Body of pancreas (tissue), 4 donors: ENCODE results near the gene CDH4. TPM values are rescaled to one million over a fixed set of nuclear protein-coding genes. Genes with fewer than 3 reads are reported as not detected.

Experiments
- ATAC-seq: fragments of 150-250 bp; one replicate; pipeline ENCODE4 v1.9.1; 2016
- DNase-seq, 4 donors: peaks; one replicate each; pipeline ENCODE4 v3.0.0-alpha.2; 2019
- H3K27ac ChIP-seq, 4 donors: fragments of 200-600 bp; sonication (generic); 1 replicate in 3 of 4; 2 replicates in 1 of 4; pipeline versions ENCODE4 v1.5.1 to v1.6.1; 2016 to 2019; ENCODE audit warnings: mild to moderate bottlenecking in 1 of 4, mixed read lengths in 1 of 4, moderate library complexity in 1 of 4
- H3K27me3 ChIP-seq, 2 donors: fragments of 200-600 bp; sonication (generic); one replicate each; pipeline ENCODE4 v1.6.0; 2016; ENCODE audit warnings: mild to moderate bottlenecking in 1 of 2
- H3K36me3 ChIP-seq, 2 donors: fragments of 200-600 bp; sonication (generic); replicated peaks in 1 of 2; 2 replicates each; pipeline ENCODE4 v1.5.1; 2016; ENCODE audit warnings: low read depth in 2 of 2; ENCODE audit not compliant: insufficient read depth in 1 of 2
- H3K4me1 ChIP-seq: fragments of 200-600 bp; sonication (generic); one replicate; pipeline ENCODE4 v1.6.0; 2016
- H3K4me3 ChIP-seq, 2 donors: fragments of 200-600 bp; sonication (generic); 1 replicate in 1 of 2; 2 replicates in 1 of 2; pipeline ENCODE4 v1.5.1; 2016 to 2019
- H3K9me3 ChIP-seq, 3 donors: fragments of 200-600 bp; sonication (generic); 1 replicate in 2 of 3; 2 replicates in 1 of 3; pipeline ENCODE4 v1.5.1; 2016
- CTCF ChIP-seq, 7 experiments: fragments of 450-650 bp in 4 of 7; fragments of 200-600 bp in 3 of 7; sonication (generic) in 3 of 7; IDR thresholded peaks; one replicate each; pipeline ENCODE4 v1.5.1; 2016 to 2019; ENCODE audit warnings: antibody characterized with exemption in 7 of 7
- POLR2A ChIP-seq, 3 donors: fragments of 450-650 bp; IDR thresholded peaks; one replicate each; pipeline ENCODE4 v1.6.1; 2016; ENCODE audit warnings: antibody characterized with exemption in 3 of 3, mild to moderate bottlenecking in 2 of 3
- WGBS, 2 donors: methylation state at CpG; one replicate each; pipeline ENCODE4 v1.1.5; 2017; 5-methylcytosine and 5-hydroxymethylcytosine counted together
- intact Hi-C: fragments of 100-400 bp; cut with DNase I; formaldehyde crosslinking; loops from one replicate; pipeline ENCODE4 v1.15.1; 2023
- total RNA-seq, 2 donors: library from RNA; depleted of rRNA; stranded (reverse); fragments of >200 nt; gene quantifications; one replicate each; pipeline ENCODE4 v1.1.0, GENCODE V29; 2016

CDH4 gene
- total RNA-seq, 2 donors from 2014 or later, result 0.33 to 0.52 TPM

- Histone ChIP-seq H3K4me3 (no peak overlapping the region), H3K36me3 (no peaks in the 10 kb centered on the region), H3K9me3 (no peaks in the 10 kb centered on the region), H3K4me1 (peaks cover 8% of the 10 kb centered on the region), H3K27ac (no peak overlapping the region), H3K27me3 (no peaks in the 10 kb centered on the region)
- 76 to 77% methylated on average over 10 to 14 of the region's 14 CpGs for WGBS, 2 donors
- TF ChIP-seq CTCF (IDR thresholded peaks at IDR 0.05), result no peak
- no peak for TF ChIP-seq POLR2A (IDR thresholded peaks at IDR 0.05)
- intact Hi-C loops, result no loop called here
- ATAC-seq (no peak), DNase-seq (no peak)
These were observed 547.4 kb downstream of the CDH4 start for GRCh38 chr20:61799394-61799923.

- intact Hi-C loops, result no loop called here
- peaks cover 8% of the 10 kb centered on the region for H3K4me1 ChIP-seq
- ATAC-seq (no peak), DNase-seq (no peak)
- H3K36me3 ChIP-seq, result no peaks in the 10 kb centered on the region
- TF ChIP-seq CTCF (IDR thresholded peaks at IDR 0.05) (no peak), POLR2A (IDR thresholded peaks at IDR 0.05) (no peak)
- no peak overlapping the region for H3K4me3 ChIP-seq
- no peaks in the 10 kb centered on the region for H3K9me3 ChIP-seq
- no peaks in the 10 kb centered on the region for H3K27me3 ChIP-seq
- no peak overlapping the region for H3K27ac ChIP-seq
- WGBS, 2 donors, result 66 to 77% methylated on average over 13 to 21 of the region's 21 CpGs
These were observed 547.9 kb downstream of the CDH4 start for GRCh38 chr20:61799928-61800327.

- whole genome bisulfite sequencing, 2 donors, result 64 to 74% methylated on average over 5 to 12 of the region's 13 CpGs
- DNase-seq (no peak), ATAC-seq (no peak)
- intact Hi-C loops, result no loop called here
- Histone ChIP-seq H3K36me3 (no peaks in the 10 kb centered on the region), H3K9me3 (no peaks in the 10 kb centered on the region), H3K4me1 (peaks cover 8% of the 10 kb centered on the region), H3K27ac (no peak overlapping the region), H3K27me3 (no peaks in the 10 kb centered on the region), H3K4me3 (no peak overlapping the region)
- TF ChIP-seq POLR2A (IDR thresholded peaks at IDR 0.05) (no peak), CTCF (IDR thresholded peaks at IDR 0.05) (no peak)
These were observed 548.5 kb downstream of the CDH4 start for GRCh38 chr20:61800359-61801064.

GRCh38 chr20:61801065-61801360 is 549.0 kb downstream of the CDH4 start:
- DNase-seq (no peak), ATAC-seq (no peak)
- 70 to 80% methylated on average over 5 to 9 of the region's 9 CpGs for WGBS, 2 donors
- TF ChIP-seq POLR2A (IDR thresholded peaks at IDR 0.05) (no peak), CTCF (IDR thresholded peaks at IDR 0.05) (no peak)
- Histone ChIP-seq H3K4me1 (peaks cover 8% of the 10 kb centered on the region), H3K27me3 (no peaks in the 10 kb centered on the region), H3K27ac (no peak overlapping the region), H3K9me3 (no peaks in the 10 kb centered on the region), H3K4me3 (no peak overlapping the region), H3K36me3 (no peaks in the 10 kb centered on the region)
- intact Hi-C loops, result no loop called here

GRCh38 chr20:61801428-61801827 is 549.4 kb downstream of the CDH4 start:
- Histone ChIP-seq H3K4me1 (peaks cover 8% of the 10 kb centered on the region), H3K4me3 (no peak overlapping the region), H3K9me3 (no peaks in the 10 kb centered on the region), H3K27me3 (no peaks in the 10 kb centered on the region), H3K27ac (no peak overlapping the region), H3K36me3 (no peaks in the 10 kb centered on the region)
- ATAC-seq, result no peak
- 63 to 75% methylated on average over 3 to 4 of the region's 4 CpGs for WGBS, 2 donors
- TF ChIP-seq CTCF (IDR thresholded peaks at IDR 0.05), result no peak
- DNase-seq, result no peak
- intact Hi-C loops, result no loop called here
